HFFc6 (cell line): ENCODE data around the gene SKIC3. TPM values are rescaled to one million over a fixed set of nuclear protein-coding genes. Genes with fewer than 3 reads are reported as not detected.
A peak's percentile ranks its signal among the peaks of the same experiment; 100 is the strongest.

Experiments
- DNase-seq: peaks from one replicate; pipeline ENCODE4 v3.0.0-alpha.2; 2018
- H3K27ac Mint-ChIP-seq: 2 replicates; pipeline ENCODE4 v1.8.0; 2020; ENCODE audit warnings: mild to moderate bottlenecking, mixed read lengths
- H3K27me3 Mint-ChIP-seq: 2 replicates; pipeline ENCODE4 v1.8.0; 2021; ENCODE audit warnings: mild to moderate bottlenecking, moderate library complexity, mixed read lengths; ENCODE audit not compliant: insufficient read depth
- H3K36me3 Mint-ChIP-seq: 2 replicates; pipeline ENCODE4 v1.8.0; 2021; ENCODE audit warnings: low read depth, mixed read lengths
- H3K4me1 Mint-ChIP-seq: 2 replicates; pipeline ENCODE4 v1.8.0; 2020; ENCODE audit warnings: low read depth, mixed read lengths
- H3K4me3 Mint-ChIP-seq: 2 replicates; pipeline ENCODE4 v1.8.0; 2020; ENCODE audit warnings: mild to moderate bottlenecking, moderate library complexity, mixed read lengths
- H3K9me3 Mint-ChIP-seq: 2 replicates; pipeline ENCODE4 v1.8.0; 2020; ENCODE audit warnings: mild to moderate bottlenecking, mixed read lengths
- CTCF ChIP-seq: fragments of 200-600 bp; sonication (generic); IDR thresholded peaks from 2 replicates; pipeline ENCODE4 v1.5.0; 2021; ENCODE audit warnings: antibody characterized with exemption, mild to moderate bottlenecking
- total RNA-seq, 6 experiments: library from RNA; stranded (reverse); fragmentation: NEBNext Ultra II Directional; extraction: Animal tissue kit (Norgen Biotek cat#: 25700); gene quantifications; 2 replicates in 1 of 6; 3 replicates in 5 of 6; pipeline ENCODE4 v1.2.3, GENCODE V29; 2021

Gene SKIC3
- total RNA-seq, 6 experiments from 2014 or later = 102 to 113 (median 110) TPM

DNA sequence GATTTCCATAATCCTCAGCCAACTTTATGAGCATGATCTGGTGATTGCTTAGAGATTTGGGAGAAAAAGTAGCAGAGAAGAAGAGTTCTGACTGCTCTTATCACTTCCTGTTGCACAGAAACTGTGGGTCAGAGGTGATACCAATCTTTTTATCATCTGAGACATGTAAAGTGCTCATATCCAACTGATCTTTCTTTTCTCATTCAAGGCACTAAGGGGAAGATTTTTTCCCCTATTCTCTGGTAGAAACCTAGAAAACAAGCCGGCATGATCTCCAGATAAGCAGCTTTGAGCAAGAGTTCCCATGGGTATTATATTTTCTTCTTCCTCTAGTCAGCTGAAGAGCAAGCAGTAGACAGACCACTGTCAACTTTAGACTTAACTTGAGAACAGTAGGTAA is 36.1 kb upstream of the SKIC3 start:
- DNase-seq = no peak
- no peaks in the 10 kb centered on the region for H3K9me3 Mint-ChIP-seq
- TF ChIP-seq CTCF = no peak
- peaks cover 37% of the 10 kb centered on the region for H3K4me1 Mint-ChIP-seq
- peaks cover 16% of the 10 kb centered on the region for H3K36me3 Mint-ChIP-seq
- peak overlapping the region; percentile 81 for H3K27ac Mint-ChIP-seq
- peak overlapping the region; percentile 35; the same call in 1 of the 2 replicates for H3K4me3 Mint-ChIP-seq
- H3K27me3 Mint-ChIP-seq = no peaks in the 10 kb centered on the region

GRCh38 chr5:95583992-95584391 is 29.2 kb upstream of the SKIC3 start:
- peaks cover 14% of the 10 kb centered on the region for H3K4me1 Mint-ChIP-seq

GRCh38 chr5:95581576-95581975 is 26.8 kb upstream of the SKIC3 start:
- DNase-seq = no peak
- H3K4me1 Mint-ChIP-seq = peaks cover 14% of the 10 kb centered on the region
- no peaks in the 10 kb centered on the region for H3K27me3 Mint-ChIP-seq
- no peak overlapping the region for H3K27ac Mint-ChIP-seq
- no peaks in the 10 kb centered on the region for H3K9me3 Mint-ChIP-seq
- peaks cover 24% of the 10 kb centered on the region for H3K36me3 Mint-ChIP-seq
- TF ChIP-seq CTCF = no peak
- no peak overlapping the region for H3K4me3 Mint-ChIP-seq

More at GRCh38 chr5:95583992-95584391, 29.2 kb upstream of the SKIC3 start:
- peaks cover 27% of the 10 kb centered on the region for H3K36me3 Mint-ChIP-seq
- no peaks in the 10 kb centered on the region for H3K27me3 Mint-ChIP-seq
- no peak overlapping the region for H3K4me3 Mint-ChIP-seq
- no peaks in the 10 kb centered on the region for H3K9me3 Mint-ChIP-seq
- no peak for DNase-seq
- no peak for TF ChIP-seq CTCF
- no peak overlapping the region for H3K27ac Mint-ChIP-seq

DNA sequence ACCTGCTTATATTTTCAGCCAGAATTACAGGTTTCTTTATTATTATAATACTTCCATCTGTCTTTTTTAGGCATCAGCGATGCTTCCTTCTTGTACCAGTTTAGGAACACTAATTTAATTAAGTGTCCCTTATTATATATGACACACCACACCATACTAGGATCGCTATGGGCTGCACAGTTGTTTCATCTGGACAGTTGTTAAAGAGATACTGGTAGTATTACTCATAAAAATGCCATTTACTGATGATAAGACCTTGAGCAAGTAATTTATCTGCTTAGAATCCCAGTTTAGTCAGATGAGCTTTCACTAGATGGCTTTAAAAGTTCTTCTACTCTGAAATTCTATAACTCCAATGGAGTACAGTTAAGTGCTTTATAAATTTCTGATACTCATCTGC is 17.2 kb upstream of the SKIC3 start:
- H3K4me1 Mint-ChIP-seq = peaks cover 19% of the 10 kb centered on the region
- no peak for DNase-seq
- no peak overlapping the region for H3K27ac Mint-ChIP-seq
- no peak for TF ChIP-seq CTCF
- peaks cover 41% of the 10 kb centered on the region for H3K36me3 Mint-ChIP-seq
- no peaks in the 10 kb centered on the region; the same call in 1 of the 2 replicates for H3K27me3 Mint-ChIP-seq
- no peaks in the 10 kb centered on the region for H3K9me3 Mint-ChIP-seq
- no peak overlapping the region for H3K4me3 Mint-ChIP-seq

GRCh38 chr5:95565280-95565920 is 10.6 kb upstream of the SKIC3 start:
- Mint-ChIP-seq H3K36me3 (peaks cover 36% of the 10 kb centered on the region), H3K27me3 (peaks cover 3% of the 10 kb centered on the region; the same call in 1 of the 2 replicates), H3K4me3 (peak overlapping the region; percentile 55), H3K27ac (peak overlapping the region; percentile 68), H3K4me1 (peaks cover 33% of the 10 kb centered on the region), H3K9me3 (peaks cover 11% of the 10 kb centered on the region)
- TF ChIP-seq CTCF = no peak
- DNase-seq = peak; percentile 36
